Lower leg skin (tissue), 3 donors: Measurements from ENCODE around the gene PML.

Source experiments
- CTCF ChIP-seq, 3 donors: fragments of 450-650 bp; IDR thresholded peaks; one replicate each; pipeline ENCODE4 v1.5.1; 2016; ENCODE audit warnings: antibody characterized with exemption in 3 of 3, mild to moderate bottlenecking in 3 of 3, moderate library complexity in 2 of 3
- POLR2A ChIP-seq, 2 donors: fragments of 450-650 bp; IDR thresholded peaks; one replicate each; pipeline ENCODE4 v1.6.1; 2016 to 2017; ENCODE audit warnings: antibody characterized with exemption in 2 of 2, mild to moderate bottlenecking in 1 of 2, moderate library complexity in 1 of 2

GRCh38 chr15:74055804-74056203, 61.3 kb downstream of the PML start:
- no peak for TF ChIP-seq CTCF (IDR thresholded peaks at IDR 0.05)
- TF ChIP-seq POLR2A (IDR thresholded peaks at IDR 0.05), result no peak
